Omental fat pad (tissue), 4 donors: ENCODE measurements around the gene RBMS3. TPM values are rescaled to one million over a fixed set of nuclear protein-coding genes. Genes with fewer than 3 reads are reported as not detected.

Source experiments
- ATAC-seq: fragments of 150-250 bp; one replicate; pipeline ENCODE4 v1.9.1; 2016; ENCODE audit warnings: mild to moderate bottlenecking, moderate library complexity; ENCODE audit not compliant: low FRiP score
- DNase-seq: peaks from one replicate; pipeline ENCODE4 v3.0.0-alpha.2; 2019; ENCODE audit warnings: low spot score
- total RNA-seq, 4 donors: library from RNA; depleted of rRNA; stranded (reverse); fragments of >200 nt; gene quantifications; one replicate each; pipeline ENCODE4 v1.1.0, GENCODE V29; 2016
- TF ChIP-seq, protein P1 (sequence below), 3 donors: fragments of 450-650 bp; IDR thresholded peaks; one replicate each; pipeline ENCODE4 v1.5.1; 2016 to 2017; ENCODE audit warnings: antibody characterized with exemption in 3 of 3, mild to moderate bottlenecking in 3 of 3, moderate library complexity in 2 of 3

The RBMS3 gene
- total RNA-seq, 4 donors from 2014 or later: 61.5 to 185 (median 120) TPM

DNA sequence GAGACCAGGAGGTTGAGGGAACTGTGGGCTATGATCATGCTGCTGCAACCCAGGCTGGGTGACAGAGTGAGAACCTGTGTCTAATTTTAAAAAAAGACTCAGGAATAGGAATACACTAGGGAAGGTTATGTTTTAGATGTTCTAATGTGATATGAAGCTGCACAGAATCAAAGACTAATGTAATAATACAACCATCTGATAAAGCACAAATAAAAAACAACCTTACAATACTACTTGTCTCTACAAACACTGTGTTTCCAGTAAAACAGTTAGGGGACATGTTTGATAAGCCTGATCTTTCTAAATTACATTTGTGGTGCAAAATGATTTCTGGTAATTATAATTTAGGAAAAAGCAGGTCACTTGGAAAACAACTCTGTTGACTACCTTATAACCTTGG, 56.7 kb downstream of the RBMS3 start:
- DNase-seq: no peak
- TF ChIP-seq, protein P1, sequence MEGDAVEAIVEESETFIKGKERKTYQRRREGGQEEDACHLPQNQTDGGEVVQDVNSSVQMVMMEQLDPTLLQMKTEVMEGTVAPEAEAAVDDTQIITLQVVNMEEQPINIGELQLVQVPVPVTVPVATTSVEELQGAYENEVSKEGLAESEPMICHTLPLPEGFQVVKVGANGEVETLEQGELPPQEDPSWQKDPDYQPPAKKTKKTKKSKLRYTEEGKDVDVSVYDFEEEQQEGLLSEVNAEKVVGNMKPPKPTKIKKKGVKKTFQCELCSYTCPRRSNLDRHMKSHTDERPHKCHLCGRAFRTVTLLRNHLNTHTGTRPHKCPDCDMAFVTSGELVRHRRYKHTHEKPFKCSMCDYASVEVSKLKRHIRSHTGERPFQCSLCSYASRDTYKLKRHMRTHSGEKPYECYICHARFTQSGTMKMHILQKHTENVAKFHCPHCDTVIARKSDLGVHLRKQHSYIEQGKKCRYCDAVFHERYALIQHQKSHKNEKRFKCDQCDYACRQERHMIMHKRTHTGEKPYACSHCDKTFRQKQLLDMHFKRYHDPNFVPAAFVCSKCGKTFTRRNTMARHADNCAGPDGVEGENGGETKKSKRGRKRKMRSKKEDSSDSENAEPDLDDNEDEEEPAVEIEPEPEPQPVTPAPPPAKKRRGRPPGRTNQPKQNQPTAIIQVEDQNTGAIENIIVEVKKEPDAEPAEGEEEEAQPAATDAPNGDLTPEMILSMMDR (IDR thresholded peaks at IDR 0.05): no peak
- ATAC-seq: no peak

DNA sequence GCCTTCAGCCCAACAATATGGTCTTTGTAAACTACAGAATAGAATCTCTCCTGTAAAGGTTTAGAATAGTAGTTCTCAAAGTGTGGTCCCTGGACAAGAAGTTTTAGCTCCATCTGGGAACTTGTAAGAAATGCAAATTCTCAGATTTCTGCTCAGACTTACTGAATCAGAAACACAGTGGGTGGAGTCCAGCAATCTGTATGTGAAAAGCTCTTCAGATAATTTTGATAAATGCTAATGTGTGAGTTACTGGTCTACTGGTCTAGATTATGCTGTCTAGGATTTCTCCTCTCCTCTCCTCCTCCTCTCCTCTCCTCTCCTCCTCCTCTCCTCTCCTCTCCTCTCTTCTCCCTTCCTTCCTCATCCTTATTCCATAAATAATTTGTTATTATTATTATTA, 57.5 kb downstream of the RBMS3 start:
- no peak for DNase-seq
- TF ChIP-seq, protein P1 (IDR thresholded peaks at IDR 0.05): no peak
- ATAC-seq: no peak

DNA sequence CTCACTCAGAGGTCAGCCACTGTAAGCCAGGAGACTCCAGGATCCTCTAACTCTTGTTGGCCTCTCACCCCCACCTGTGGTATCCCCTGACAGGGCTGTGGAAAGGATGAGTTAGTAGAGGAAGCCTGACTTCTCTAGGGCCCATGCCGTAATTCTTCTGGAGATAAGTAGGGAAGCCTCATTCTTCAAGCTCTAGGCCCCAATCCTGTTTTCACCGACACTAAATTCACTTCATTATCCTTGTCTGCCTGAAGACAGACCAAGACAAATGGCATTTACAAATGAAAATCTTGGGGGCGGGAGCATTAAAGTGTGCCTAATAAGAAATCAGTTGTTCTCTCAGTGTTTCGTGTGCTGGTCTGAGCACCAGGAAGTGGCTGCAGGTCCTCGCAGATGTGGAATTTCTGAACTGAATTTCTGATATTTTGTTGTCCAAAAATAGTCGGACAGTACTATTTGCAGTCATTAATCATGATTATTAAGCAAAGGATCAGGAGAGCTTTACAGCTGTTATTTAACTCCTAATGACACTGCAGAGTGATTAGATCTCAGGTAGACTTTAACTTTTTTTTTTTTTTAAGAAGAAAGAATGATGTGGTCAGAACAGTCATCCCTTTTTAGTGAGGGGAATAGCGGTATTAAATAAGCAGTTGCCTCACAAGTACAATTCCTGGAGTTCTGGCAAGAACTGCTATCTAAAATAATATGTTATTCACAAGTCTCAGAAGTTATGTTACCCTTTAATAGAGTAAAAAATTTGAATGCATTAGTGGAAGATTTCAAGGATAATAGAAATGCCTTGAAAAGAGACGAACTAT, 58.4 kb downstream of the RBMS3 start:
- DNase-seq: no peak
- ATAC-seq: no peak
- TF ChIP-seq, protein P1 (IDR thresholded peaks at IDR 0.05): no peak

DNA sequence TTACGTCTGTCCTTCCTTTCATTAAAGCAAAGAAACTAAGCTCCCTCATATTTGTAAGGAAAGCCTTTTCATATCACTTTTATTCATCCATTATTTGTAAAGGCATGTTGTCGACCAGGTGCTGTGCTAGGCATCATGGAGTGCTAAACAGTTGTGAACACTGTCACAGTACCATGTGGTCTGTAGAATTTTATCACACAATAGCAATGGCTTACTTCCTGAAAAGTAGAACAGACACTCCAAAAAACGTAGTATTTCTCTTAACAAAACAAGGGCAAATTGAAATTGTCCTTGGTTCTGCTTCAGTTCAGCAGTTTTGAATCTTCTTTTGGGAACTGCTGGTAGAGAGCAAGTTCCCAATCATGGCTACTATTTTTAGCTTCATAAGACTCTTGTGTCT, 63.3 kb downstream of the RBMS3 start:
- ATAC-seq: no peak
- DNase-seq: no peak
- TF ChIP-seq, protein P1 (IDR thresholded peaks at IDR 0.05): no peak

DNA sequence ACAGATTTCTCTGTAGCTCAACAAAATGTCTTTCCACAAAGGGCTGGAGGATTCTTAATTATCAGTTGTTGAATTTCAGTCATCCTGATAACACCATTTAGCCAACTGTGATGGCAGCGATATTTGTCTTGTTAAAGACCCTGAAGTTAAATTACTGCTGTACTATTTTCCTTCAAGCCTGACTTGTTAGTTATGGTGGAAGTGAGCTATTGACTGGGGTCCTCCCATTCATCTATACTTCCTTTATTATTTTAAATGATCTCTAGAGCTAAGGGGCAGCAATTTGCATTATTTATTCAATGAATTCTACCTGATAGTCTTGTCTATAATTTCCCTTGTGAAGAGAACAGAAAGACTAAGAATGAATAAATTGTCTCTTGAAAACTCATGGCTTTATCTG, 64.1 kb downstream of the RBMS3 start:
- DNase-seq (no peak), ATAC-seq (no peak)
- TF ChIP-seq, protein P1 (IDR thresholded peaks at IDR 0.05): no peak

DNA sequence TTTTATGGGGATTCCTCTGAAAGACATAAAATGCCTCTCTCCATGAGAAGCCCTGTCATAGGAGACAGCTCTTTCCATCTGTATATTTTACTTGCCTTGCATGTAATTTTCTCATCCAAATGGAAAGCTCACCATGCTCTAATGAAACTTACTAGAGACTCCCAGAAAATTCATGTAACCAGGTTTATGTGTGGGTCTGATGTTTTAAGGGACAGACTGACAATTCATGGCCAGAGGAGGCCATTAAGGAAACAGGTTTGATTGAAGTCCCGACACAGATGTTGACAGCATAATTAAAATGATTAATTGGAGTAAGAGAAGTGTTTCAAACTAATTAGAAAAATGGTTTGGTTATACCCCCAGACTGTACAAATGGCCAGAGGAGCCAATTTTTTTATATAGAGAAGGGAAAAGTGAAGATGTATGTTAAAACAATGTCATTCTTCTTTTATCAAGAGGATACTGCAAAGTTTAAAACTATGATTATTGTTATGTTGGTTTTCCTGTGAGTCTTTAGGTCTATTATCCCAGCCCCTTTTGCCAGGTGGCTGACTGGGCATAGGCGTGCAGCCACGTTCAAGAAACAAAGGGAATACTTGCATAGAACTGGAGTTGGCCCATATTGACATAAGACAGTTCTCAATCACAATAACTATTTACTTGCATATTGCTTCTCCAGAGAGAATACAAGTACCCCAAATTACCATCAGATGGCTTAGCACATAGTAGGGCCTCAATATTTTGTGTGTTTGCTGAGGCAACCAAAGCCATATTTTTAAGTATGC, 64.8 kb downstream of the RBMS3 start:
- TF ChIP-seq, protein P1 (IDR thresholded peaks at IDR 0.05): no peak
- DNase-seq (no peak), ATAC-seq (no peak)
